ENCODE results near the gene LYL1. TPM values are rescaled to one million over a fixed set of nuclear protein-coding genes. Genes with fewer than 3 reads are reported as not detected.
A peak's percentile ranks its signal among the peaks of the same experiment; 100 is the strongest.

Gene LYL1
- total and polyA plus RNA-seq, 2 of the 4 experiments (the other 2 are of a cell fraction), result 0.36 to 0.39 TPM

- ATAC-seq (ENCODE audit: low read depth) (peak; percentile 1; the same call in 1 of the 2 replicates), DNase-seq (no peak)
- in situ Hi-C loops (cut with MboI; ENCODE audit: low sequenced_read_pairs), result no loop called here
- Histone ChIP-seq H3K9me3 (ENCODE audit: control insufficient read depth, insufficient read depth, low read length) (no peaks in the 10 kb centered on the region), H3K36me3 (ENCODE audit: control insufficient read depth, insufficient read depth, low read length) (peaks cover 7% of the 10 kb centered on the region; the same call in 1 of the 2 replicates), H3K14ac (replicated peaks; ENCODE audit: low read depth, low read length) (peak overlapping the region; percentile 95), H3K9me1 (ENCODE audit: insufficient read depth, low read length) (peaks cover 44% of the 10 kb centered on the region), H3K4me2 (ENCODE audit: low read depth, low read length) (peak overlapping the region; percentile 41), H2BK5ac (ENCODE audit: low read depth, low read length, poor library complexity, severe bottlenecking) (peak overlapping the region; percentile 100), H2AK5ac (ENCODE audit: low read depth, low read length) (peak overlapping the region; percentile 100), H4K8ac (ENCODE audit: low read depth in 2 of 2, low read length in 2 of 2) (peak overlapping the region; percentile 99 to 100), H3K23ac (ENCODE audit: low read depth, low read length) (peak overlapping the region; percentile 95), H2BK20ac (ENCODE audit: low read depth, low read length) (peak overlapping the region; percentile 95), H4K91ac (ENCODE audit: insufficient read depth, low read depth, low read length) (peak overlapping the region; percentile 99), H3K4ac (ENCODE audit: low read depth, low read length) (peak overlapping the region; percentile 100), H3K56ac (ENCODE audit: extremely low read depth, insufficient read depth, low read length) (peak overlapping the region; percentile 89), H3K4me1 (ENCODE audit: control insufficient read depth, insufficient read depth, low read length) (peaks cover 72% of the 10 kb centered on the region), H3K27me3 (ENCODE audit: control insufficient read depth, insufficient read depth, low read length) (no peaks in the 10 kb centered on the region), H4K20me1 (ENCODE audit: insufficient read depth, low read length) (peaks cover 14% of the 10 kb centered on the region; the same call in 1 of the 2 replicates), H3K9ac (ENCODE audit: low read depth, low read length) (peak overlapping the region; percentile 85), H2AK9ac (replicated peaks; ENCODE audit: low read depth, low read length, poor library complexity) (peak overlapping the region; percentile 100), H2AFZ (replicated peaks; ENCODE audit: low read length, poor library complexity) (peak overlapping the region; percentile 80), H3K18ac (ENCODE audit: low read depth, low read length) (peak overlapping the region; percentile 99), H3K27ac (ENCODE audit: insufficient read depth, low read length) (peak overlapping the region; percentile 100), H3K79me1 (ENCODE audit: low read depth in 1 of 2, low read length in 2 of 2) (peaks cover 44 to 89% of the 10 kb centered on the region in 2 experiments), H4K5ac (ENCODE audit: low read depth, low read length) (peak overlapping the region; percentile 98), H2BK15ac (ENCODE audit: low read depth, low read length) (peak overlapping the region; percentile 99), H3K4me3 (ENCODE audit: insufficient read depth, low read depth, low read length) (no peak overlapping the region), H2BK120ac (ENCODE audit: low read depth, low read length) (peak overlapping the region; percentile 100)
- dilution Hi-C loops (cut with HindIII; ENCODE audit: low sequenced_read_pairs, unreplicated experiment), result no loop called here
- ChIA-PET POLR2A (ENCODE audit: unreplicated experiment) (interaction anchor here (0.6 to 1.3 kb wide), 4 partner anchors 10 to 32 kb away, joined by 4 to 11 read pairs (median 6); no protein-coding TSS in a partner anchor), CTCF (interaction anchor here (0.6 to 2.7 kb wide), 3 partner anchors 21 to 89 kb away, joined by 3 to 13 read pairs (median 7); no protein-coding TSS in a partner anchor)
- 0% methylated on average over 2 of the region's 11 CpGs; no CpG with 5 or more reads in 1 of the 2 experiments for WGBS, 2 experiments (ENCODE audit: extremely low coverage in 2 of 2, insufficient read length in 1 of 2)
- BruUV-seq (replicated peaks), result no TSS peak
- intact Hi-C loops (cut with micrococcal nuclease), result no loop called here
- TF ChIP-seq RAD21 (IDR thresholded peaks at IDR 0.05; ENCODE audit: low read length) (no peak), MXI1 (IDR thresholded peaks at IDR 0.05; ENCODE audit: borderline replicate concordance, low read depth, low read length) (no peak), NFE2L2 (IDR thresholded peaks at IDR 0.05; ENCODE audit: low read depth, low read length) (no peak), CEBPB (IDR thresholded peaks at IDR 0.05; ENCODE audit: low read depth, low read length) (no peak), RFX5 (IDR thresholded peaks at IDR 0.05; ENCODE audit: low read depth, low read length) (no peak), FOS (IDR thresholded peaks at IDR 0.05; ENCODE audit: low read depth, low read length) (no peak), BHLHE40 (IDR thresholded peaks at IDR 0.05; ENCODE audit: low read depth, low read length) (no peak), CHD1 (IDR thresholded peaks at IDR 0.05; ENCODE audit: low read depth, low read length) (no peak), USF2 (IDR thresholded peaks at IDR 0.05; ENCODE audit: low read depth, low read length) (no peak; the same call in 1 of the 2 replicates), ELK1 (IDR thresholded peaks at IDR 0.05; ENCODE audit: borderline replicate concordance, low read depth, low read length) (no peak), MAFK (IDR thresholded peaks at IDR 0.05; ENCODE audit: low read depth, low read length) (no peak), MAZ (IDR thresholded peaks at IDR 0.05; ENCODE audit: borderline replicate concordance, low read depth, low read length) (no peak), POLR2A (IDR thresholded peaks at IDR 0.05; ENCODE audit: low read depth, low read length) (no peak), CTCF (conservative IDR thresholded peaks at IDR 0.05; ENCODE audit: low read depth, low read length) (no peak), RCOR1 (IDR thresholded peaks at IDR 0.05; ENCODE audit: insufficient replicate concordance, low read length) (no peak)
These were observed 47.9 kb downstream of the LYL1 start for GRCh38 chr19:13054626-13055212.
